OCI-LY3 (cell line): ENCODE data around the gene PTPRQ.

Experiments
- EZH2phosphoT487 ChIP-seq: fragments of 200-600 bp; shearing (Covaris generic); IDR thresholded peaks from 2 replicates; pipeline ENCODE4 v1.6.1; 2018; ENCODE audit warnings: antibody characterized with exemption, mixed run types, low read depth
- TF ChIP-seq, protein P1 (sequence below): fragments of 200-600, 300-600 bp; sonication (generic); IDR thresholded peaks from 2 replicates; pipeline ENCODE4 v1.5.1; 2014; ENCODE audit warnings: antibody characterized with exemption, low read length, low read depth

DNA sequence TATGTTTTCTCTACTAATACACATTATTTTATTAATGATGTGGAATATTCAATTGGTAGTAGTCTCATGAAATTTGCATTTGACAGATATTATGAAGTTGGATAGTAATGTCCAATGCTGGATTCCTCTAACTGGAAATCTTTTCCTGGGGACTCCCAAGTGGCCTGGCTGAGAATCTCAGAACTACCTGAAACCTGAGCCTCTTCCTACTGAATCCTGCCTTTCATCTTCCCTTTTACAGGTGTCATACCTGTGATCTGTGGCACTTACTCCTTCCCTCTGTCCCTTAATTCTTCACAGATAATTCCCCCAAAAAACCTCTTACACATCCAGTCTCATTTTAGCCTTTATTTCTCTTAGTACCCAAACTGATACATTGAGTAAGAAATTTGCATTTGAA is 173.7 kb downstream of the PTPRQ start:
- TF ChIP-seq, protein P1, sequence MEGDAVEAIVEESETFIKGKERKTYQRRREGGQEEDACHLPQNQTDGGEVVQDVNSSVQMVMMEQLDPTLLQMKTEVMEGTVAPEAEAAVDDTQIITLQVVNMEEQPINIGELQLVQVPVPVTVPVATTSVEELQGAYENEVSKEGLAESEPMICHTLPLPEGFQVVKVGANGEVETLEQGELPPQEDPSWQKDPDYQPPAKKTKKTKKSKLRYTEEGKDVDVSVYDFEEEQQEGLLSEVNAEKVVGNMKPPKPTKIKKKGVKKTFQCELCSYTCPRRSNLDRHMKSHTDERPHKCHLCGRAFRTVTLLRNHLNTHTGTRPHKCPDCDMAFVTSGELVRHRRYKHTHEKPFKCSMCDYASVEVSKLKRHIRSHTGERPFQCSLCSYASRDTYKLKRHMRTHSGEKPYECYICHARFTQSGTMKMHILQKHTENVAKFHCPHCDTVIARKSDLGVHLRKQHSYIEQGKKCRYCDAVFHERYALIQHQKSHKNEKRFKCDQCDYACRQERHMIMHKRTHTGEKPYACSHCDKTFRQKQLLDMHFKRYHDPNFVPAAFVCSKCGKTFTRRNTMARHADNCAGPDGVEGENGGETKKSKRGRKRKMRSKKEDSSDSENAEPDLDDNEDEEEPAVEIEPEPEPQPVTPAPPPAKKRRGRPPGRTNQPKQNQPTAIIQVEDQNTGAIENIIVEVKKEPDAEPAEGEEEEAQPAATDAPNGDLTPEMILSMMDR = no peak
- TF ChIP-seq EZH2phosphoT487 = no peak
